GM18519 (cell line): ENCODE results near the gene TULP4.
A peak's percentile ranks its signal among the peaks of the same experiment; 100 is the strongest.

Experiments
- ATAC-seq: cut with Tn5 transposase; IDR thresholded peaks from one replicate; pipeline ENCODE4 v1.9.1; 2021; ENCODE audit warnings: mild to moderate bottlenecking, moderate library complexity; ENCODE audit not compliant: unreplicated experiment, low FRiP score

TULP4 gene, protein sequence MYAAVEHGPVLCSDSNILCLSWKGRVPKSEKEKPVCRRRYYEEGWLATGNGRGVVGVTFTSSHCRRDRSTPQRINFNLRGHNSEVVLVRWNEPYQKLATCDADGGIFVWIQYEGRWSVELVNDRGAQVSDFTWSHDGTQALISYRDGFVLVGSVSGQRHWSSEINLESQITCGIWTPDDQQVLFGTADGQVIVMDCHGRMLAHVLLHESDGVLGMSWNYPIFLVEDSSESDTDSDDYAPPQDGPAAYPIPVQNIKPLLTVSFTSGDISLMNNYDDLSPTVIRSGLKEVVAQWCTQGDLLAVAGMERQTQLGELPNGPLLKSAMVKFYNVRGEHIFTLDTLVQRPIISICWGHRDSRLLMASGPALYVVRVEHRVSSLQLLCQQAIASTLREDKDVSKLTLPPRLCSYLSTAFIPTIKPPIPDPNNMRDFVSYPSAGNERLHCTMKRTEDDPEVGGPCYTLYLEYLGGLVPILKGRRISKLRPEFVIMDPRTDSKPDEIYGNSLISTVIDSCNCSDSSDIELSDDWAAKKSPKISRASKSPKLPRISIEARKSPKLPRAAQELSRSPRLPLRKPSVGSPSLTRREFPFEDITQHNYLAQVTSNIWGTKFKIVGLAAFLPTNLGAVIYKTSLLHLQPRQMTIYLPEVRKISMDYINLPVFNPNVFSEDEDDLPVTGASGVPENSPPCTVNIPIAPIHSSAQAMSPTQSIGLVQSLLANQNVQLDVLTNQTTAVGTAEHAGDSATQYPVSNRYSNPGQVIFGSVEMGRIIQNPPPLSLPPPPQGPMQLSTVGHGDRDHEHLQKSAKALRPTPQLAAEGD (N-terminal part only)

GRCh38 chr6:158312165-158312564 is at the start of gene TULP4:
TULP4 (plus strand) TSS chr6:158312465; CDS start chr6:158314017, 1,552 bp downstream.
- ATAC-seq, result no peak

DNA sequence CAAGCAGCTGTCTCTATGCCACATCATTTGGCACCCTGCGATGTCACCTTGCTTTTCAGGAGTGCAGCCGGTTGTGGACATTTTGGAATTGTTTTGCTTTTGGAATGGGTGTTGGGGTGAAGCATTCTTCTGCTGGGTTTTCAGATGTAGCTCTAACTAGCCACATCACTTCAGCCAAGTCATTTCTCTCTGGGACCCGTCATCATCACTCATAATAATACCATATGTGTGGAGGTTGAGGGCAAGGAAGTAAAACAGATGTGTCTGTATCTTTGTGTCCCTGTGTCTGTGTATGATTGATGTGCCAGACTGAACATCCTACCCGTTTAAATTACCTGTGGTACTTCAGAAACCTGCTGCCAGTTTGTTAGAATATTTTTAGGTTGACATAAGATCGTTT is 49.5 kb upstream of the TULP4 start:
- ATAC-seq, result no peak

GRCh38 chr6:158264180-158264579 is 48.1 kb upstream of the TULP4 start:
- ATAC-seq, result no peak

- ATAC-seq, result no peak
Measured at GRCh38 chr6:158266131-158266530, 46.1 kb upstream of the TULP4 start.

DNA sequence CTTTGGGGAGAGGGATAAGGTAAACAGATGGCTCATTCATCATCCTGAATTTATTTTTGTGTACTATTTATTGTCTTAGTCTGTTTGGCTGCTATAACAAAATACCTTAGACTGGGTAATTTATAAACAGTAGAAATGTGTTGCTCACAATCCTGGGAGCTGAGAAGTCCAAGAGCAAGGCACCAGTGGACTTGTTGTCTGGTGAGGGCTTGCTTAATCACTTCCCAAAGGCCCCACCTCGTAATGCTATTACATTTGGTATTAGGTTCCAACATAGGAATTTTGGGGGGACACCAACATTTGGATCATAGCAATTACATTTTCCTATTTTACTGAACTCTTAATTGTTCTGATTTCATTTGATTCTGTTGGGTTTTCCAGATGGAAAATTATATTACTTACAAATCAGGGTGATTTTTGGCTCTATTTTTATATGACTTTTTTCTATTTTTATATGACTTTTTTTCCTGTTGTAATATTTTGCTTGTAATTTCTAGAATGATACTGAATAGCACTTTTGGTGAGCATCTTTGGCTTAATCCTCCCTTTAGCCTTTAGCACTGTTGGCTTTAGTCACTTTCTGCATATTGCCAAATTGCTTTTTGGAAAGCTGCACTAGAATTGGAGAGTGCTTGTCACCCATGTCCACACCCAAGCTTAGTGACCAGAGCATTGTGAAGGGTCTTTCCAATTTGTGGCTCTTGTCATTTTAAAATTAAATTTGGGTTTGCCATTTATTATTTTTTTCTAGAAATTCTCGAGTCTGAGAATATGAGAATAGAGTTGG is 43.7 kb upstream of the TULP4 start:
- no peak for ATAC-seq

GRCh38 chr6:158269657-158270056 is 42.6 kb upstream of the TULP4 start:
- no peak for ATAC-seq

DNA sequence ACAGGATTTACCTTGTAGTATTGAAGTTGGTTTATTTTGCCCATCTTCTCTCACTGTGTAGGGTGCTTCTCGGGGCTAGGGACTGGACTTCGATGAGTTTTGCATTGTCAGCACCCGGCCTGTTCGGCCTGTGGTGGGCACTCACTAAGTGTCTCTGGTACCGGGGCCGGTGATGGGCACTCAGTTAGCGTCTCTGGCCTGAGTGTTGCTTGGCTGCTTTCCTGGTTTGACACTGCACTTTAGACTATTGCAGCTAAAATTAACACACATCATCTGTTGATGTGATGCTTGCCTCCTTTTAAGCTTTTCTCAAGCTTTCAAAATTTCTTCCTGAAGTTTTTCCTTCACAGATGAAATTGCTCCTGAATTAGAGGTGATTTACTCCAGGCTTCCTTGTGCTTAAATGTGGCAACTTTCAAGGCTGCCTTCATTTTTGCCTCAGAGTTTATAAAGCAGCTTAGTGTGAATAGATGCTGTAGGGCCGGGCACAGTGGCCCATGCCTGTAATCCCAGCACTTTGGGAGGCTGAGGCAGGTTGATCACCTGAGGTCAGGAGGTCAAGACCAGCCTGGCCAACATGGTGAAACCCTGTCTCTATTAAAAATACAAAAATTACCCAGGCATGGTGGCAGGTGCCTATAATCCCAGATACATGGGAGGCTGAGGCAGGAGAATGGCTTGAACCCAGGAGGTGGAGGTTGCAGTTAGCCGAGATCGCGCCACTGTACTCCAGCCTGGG is 41.7 kb upstream of the TULP4 start:
- no peak for ATAC-seq

DNA sequence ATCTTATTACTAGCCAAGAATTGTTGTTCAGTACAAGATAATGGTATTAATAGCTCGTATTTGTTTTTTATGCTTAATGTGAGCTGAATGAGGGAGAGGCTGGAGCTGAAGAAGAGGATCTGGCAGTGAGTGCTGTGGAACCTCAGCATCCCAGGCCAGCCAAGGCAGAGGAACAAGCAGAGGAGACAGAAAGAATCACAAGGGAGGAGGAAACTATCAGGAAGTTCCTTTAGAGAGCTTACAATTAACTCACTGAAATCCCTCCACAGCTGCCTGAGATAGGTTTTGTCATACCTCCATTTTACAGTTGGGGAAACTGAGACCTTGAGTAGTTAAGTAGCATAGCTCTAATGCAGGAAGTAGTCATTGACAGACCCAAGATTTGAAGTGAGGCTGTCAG is 39.9 kb upstream of the TULP4 start:
- no peak for ATAC-seq

- no peak for ATAC-seq
Measured at GRCh38 chr6:158278004-158278403, 34.3 kb upstream of the TULP4 start.

GRCh38 chr6:158279615-158280014 is 32.6 kb upstream of the TULP4 start:
- no peak for ATAC-seq

- ATAC-seq, result no peak
Measured at GRCh38 chr6:158283304-158283980, 28.8 kb upstream of the TULP4 start.

GRCh38 chr6:158284007-158284875 is 28.0 kb upstream of the TULP4 start:
- ATAC-seq, result no peak

GRCh38 chr6:158284876-158285655 is 27.2 kb upstream of the TULP4 start:
- no peak for ATAC-seq

DNA sequence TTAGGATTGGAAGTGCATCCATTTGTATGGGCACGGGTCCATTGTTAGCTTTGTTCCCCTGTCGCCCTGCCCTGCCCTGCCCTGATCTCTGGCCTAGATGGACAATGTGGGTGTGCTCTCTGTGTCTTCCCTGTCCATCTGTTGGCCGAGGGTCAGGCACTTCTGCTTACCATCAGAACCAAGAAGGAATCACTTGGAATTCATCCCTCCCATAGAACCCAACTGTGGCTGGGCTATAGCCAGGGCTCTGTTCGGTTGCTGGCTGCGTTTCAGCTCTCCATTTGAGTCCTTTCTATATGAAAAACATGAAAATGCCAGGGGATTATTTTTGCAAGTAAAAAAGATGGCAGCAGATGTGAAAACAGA is 26.6 kb upstream of the TULP4 start:
- ATAC-seq, result no peak

DNA sequence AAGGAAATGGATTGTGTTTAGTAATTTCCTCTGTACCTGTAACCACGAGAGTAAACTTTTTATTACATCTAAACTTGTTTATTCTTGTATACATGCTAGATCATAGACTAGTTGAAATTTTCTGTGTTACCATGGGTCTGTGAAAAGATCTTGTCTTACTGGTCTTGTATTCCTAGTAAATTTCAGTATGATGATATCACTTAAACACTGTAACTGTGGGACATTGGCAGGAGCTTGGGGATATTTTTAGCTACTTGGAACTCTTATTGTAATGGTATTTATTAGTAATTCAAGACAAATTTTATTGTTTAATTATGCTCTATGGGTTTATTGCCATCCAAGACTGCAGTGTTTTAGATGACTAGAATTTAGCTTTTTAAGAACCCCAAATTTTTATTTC is 25.9 kb upstream of the TULP4 start:
- ATAC-seq, result no peak

GRCh38 chr6:158287047-158287446 is 25.2 kb upstream of the TULP4 start:
- ATAC-seq, result no peak

- ATAC-seq, result no peak
Measured at GRCh38 chr6:158290040-158290439, 22.2 kb upstream of the TULP4 start.

GRCh38 chr6:158290659-158291058 is 21.6 kb upstream of the TULP4 start:
- ATAC-seq, result peak; percentile 82
